Neural cell (in vitro differentiated cells): Measurements from ENCODE around the gene IGF1R.

Source experiments
- CTCF ChIP-seq: fragments of 450-650 bp; IDR thresholded peaks from 2 replicates; pipeline ENCODE4 v1.5.1; 2014; ENCODE audit warnings: antibody characterized with exemption, mild to moderate bottlenecking, moderate library complexity; ENCODE audit not compliant: poor library complexity, severe bottlenecking
- EP300 ChIP-seq: fragments of 450-650 bp; conservative IDR thresholded peaks from 2 replicates; pipeline ENCODE4 v1.6.1; 2014; ENCODE audit warnings: antibody characterized with exemption, mild to moderate bottlenecking, moderate library complexity; ENCODE audit not compliant: poor library complexity, severe bottlenecking
- EZH2 ChIP-seq: fragments of 200-600, 300-800 bp; shearing (Covaris generic), sonication (generic); IDR thresholded peaks from 2 replicates; pipeline ENCODE4 v1.6.1; 2014; ENCODE audit warnings: antibody characterized with exemption, low read length, borderline replicate concordance, mild to moderate bottlenecking; ENCODE audit not compliant: insufficient read depth, poor library complexity, severe bottlenecking
- POLR2AphosphoS5 ChIP-seq: IDR thresholded peaks from 2 replicates; pipeline ENCODE4 v1.6.1; 2012
- RAD21 ChIP-seq: fragments of 450-650 bp; conservative IDR thresholded peaks from 2 replicates; pipeline ENCODE4 v1.6.1; 2014; ENCODE audit warnings: antibody characterized with exemption, mild to moderate bottlenecking, moderate library complexity
- REST ChIP-seq: IDR thresholded peaks from 2 replicates; pipeline ENCODE4 v1.6.1; 2012; ENCODE audit warnings: borderline replicate concordance

- TF ChIP-seq EZH2 (no peak), CTCF (no peak), RAD21 (no peak), POLR2AphosphoS5 (no peak), REST (no peak), EP300 (no peak)
These were observed 175.3 kb downstream of the IGF1R start for GRCh38 chr15:98823616-98824015.
